GM19043 (cell line): ENCODE data around the gene EIF2AK3.
"Not testable (repeated sequence)": the region's sequence is repeated elsewhere in the genome, so short reads cannot be mapped to it uniquely, and the experiment has no call there.

Experiments
- ATAC-seq: cut with Tn5 transposase; IDR thresholded peaks from one replicate; pipeline ENCODE4 v1.9.1; 2021; ENCODE audit warnings: low read depth; ENCODE audit not compliant: unreplicated experiment

Gene EIF2AK3

DNA sequence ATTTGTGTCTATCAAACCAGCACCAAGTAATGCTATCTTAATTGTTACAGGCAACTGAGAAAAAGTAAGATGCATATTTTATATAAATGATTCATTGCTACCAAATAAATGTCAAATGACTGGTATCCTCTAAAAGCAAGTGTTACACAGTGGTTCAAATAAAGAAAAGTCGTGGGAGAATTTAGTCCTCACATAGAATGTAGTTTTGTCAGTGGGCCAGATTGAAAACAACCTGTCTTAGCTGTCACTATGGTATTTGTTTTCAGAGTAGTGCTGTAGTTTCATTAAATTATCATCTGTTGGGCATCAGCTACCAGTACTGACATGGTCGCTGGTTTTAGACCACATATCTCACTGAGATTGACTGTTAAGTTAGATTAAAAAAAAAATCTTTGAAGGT is 10.2 kb upstream of the EIF2AK3 start:
- no peak for ATAC-seq

DNA sequence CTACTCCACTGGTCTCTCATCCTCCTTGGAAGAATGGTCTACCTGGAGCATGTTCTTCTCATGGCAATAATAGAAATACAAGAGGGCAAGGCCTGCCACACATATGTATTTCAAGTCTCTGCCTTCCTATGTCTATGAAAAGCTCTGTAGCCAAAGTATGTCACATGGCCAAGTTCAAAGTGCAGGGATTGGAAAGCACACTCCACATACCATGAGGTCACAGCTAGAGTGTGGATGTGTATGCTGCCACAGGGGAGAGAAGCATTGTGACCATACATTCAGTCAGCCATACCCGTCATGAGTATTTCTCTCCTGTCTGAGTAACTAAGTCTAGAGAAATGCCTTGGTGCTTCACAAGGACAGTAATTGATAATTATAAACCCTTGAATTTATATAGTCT is 8.8 kb upstream of the EIF2AK3 start:
- ATAC-seq = no peak

DNA sequence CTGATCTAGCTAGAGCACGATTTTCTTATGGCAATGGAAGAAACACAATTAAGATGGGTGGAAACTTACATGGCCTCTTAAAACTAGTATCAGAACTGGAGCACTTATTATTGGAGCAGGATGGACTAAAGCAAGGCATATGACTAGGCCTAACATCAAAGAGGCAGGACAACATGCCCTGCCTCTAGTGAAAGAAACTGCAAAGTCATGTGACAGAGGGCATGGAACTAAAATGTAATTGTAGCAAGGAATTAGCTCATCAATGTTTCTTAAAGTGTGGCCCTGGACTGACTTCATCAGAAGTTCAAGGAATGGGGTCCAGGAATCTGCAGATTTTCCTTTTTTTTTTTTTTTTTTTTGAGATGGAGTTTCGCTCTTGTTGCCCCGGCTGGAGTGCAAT is 5.3 kb upstream of the EIF2AK3 start:
- no peak for ATAC-seq

DNA sequence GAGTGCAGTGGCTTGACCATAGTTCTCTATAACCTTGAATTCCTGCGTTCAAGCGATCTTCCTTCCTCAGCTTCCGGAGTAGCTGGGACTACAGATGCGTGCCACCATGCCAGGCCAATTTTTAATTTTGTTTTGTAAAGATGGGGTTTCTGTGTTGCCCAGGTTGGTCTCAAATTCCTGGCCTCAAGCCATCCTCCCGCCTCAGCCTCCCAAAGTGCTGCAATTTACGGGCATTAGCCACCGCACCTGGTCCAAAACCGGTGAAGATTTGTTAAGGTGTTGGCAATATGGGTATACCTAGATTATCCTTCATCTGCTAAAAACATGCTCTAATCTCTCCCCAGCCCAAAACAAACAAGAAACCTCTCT is 1.3 kb upstream of the EIF2AK3 start:
- ATAC-seq = no peak

DNA sequence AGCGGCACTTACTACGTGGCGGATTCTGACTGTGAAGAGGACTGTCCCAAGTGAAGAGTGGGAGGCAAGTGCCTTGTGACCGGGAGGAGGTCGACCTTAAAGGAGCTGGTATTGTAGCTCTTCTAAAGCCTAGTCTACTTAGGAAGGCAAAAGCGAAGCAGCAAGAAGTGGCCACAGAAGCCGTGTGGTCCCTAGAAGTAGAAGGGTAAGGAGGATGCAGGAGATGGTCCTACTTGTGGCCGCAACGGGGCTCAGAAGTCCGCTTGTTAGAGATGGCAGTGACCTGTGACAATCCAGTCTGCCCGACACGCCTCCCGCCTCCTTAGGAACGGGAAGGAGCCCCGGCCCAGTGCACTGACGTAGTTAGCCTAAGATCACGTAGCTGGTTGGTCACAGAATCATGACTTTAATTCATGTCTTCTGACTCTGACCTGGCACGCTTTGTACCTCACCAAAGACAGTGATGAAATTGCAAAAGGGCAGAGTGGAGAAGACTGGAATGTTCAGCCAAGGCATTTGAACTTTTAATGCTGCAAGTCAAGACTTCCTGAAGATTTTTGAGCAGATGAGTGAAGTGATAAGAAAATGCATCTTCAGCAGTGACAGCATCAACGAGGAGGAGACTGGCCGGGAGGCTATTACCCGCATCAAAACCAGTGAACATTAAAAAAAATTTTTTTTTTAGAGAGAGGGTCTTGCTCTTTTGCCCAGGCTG is 749 bp upstream of the EIF2AK3 start:
- ATAC-seq = peak; percentile 25

DNA sequence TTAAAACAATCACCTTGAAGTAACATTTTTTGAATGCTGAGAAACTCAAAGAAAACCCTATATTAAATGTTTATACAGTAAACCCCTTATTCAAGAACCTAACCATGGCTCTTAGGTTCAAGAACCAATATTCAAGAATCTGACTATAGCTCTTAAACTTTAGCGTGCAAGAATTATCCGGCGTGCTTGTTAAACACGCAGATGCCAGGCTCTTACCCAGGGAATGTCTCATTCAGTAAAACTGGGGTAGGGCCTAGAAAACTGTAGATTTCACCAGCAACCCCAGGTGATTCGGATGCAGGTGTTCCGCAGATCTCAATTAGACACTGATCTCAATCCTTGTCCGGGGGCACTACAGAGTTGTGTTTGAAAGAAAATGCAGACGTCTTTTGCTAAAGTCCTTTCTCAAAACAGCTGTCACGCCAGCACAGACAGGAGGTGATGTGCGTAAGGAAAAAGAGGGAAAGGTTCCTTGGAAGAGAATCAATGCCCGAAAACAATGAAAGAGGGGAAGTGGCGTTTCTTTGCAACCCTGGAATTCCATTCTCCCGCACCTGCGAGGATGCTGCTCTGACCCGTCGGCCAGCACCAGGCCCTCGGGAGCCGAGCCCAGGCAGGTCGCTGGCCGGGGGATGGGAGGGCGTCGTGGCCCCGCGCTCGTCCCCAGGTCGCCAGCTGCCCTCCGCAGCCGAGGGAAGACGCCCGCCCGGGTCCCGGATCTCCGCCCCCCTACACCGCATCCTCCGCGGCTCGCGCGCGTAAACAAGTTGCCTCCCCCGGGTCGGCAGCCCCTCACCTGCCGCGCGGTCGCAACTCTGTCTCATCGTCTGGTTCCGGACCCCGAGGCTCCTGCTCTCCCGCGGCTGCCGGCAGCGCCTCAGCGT is 851 bp downstream of the EIF2AK3 start:
- ATAC-seq = no peak

DNA sequence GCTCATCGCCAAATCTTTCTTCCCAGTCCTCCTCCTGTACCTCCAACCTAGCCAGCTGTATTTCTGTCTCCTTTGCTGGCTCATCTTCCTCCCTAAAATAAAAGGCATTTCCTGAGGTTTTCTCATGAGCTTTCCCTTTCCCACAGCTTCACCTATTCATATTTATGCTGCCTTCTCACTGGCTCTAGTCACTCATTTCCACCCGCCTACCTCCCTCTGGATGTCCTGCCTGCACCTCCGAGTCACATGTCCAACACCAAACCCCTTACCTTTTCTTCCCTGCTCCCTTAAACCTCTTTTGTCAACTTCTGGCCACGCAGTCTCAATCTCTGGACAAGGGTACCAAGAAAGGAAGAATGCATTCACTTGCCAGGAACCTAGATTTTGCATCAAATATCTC is 2.8 kb downstream of the EIF2AK3 start:
- no peak for ATAC-seq

DNA sequence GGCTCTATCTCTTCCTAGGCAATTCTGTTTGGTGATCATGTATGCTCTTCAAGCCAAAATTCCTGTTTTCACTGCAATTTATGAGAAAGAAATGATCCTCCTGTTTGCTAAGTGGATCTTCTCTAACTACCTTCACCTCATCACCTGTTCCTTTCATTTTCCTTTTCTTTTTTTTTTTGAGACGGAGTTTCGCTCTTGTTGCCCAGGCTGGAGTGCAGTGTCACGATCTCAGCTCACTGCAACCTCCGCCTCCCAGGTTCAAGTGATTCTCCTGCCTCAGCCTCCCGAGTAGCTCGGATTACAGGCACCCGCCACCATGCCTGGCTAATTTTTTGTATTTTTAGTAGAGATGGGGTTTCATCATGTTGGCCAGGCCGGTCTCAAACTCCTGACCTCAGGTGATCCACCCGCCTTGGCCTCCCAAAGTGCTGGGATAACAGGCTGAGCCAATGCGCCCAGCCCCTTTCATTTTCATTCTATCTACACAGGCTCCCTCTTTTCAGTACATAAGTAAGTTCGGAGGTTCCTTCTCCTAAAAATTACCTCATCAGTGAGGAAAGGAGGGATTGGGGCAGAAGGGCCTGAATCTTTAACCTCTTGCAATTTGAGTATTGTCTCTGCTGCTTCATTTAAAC is 3.3 kb downstream of the EIF2AK3 start:
- ATAC-seq = not testable (repeated sequence)

DNA sequence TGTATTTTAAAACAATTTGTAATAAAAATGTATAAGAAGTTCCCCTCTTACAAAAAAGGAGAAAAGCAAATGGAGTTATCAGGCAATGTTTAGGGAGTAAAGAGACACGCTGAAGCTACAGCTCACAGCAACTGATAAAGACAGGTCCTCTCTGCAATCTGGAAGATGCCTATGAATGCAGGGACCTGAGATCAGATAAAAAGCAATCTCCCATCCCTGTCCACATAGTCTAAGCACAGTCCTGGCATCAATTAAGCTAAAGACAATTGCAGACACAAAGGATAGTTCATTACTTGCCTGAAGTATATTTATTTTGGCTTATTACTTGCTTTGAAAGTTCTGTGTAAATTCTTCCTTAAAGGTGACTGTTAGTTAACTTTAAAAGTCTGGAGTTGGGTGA is 5.0 kb downstream of the EIF2AK3 start:
- no peak for ATAC-seq

DNA sequence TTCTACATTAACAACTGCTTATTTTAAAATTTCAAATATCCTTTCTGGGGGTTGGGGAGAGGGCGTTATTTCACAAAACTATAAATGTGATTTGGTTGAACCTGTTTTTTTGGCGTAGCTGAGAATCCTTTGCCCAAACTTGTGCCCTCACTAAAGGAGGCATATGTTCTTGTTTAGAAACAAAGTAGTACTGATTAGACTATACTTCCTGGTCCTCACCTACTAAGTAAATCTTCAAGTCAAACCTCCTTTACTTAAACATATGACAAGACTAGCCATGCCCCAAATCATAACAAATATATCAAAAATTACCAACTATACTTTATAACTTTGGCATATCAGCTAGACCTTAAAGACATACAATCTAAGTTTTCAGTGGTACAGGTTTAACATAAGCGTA is 5.8 kb downstream of the EIF2AK3 start:
- no peak for ATAC-seq

DNA sequence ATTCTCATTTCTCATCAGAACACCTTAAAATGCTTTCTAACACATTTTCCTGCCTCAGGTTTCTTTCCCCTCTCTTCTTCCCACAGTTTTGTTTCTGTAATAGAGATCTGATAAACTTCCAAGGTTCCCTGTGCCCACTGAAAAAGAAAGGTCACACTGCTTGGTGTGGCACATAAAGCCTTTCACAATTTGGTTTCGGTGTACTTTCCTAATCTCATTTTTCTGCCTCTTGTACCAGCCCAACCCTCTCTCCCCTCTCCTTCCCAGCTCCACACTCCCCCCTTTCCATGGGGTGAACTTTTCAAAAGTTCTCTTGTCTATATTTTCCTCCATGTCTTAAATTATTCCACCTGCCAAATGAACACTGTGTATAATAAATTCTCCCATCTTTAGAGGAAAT is 7.2 kb downstream of the EIF2AK3 start:
- no peak for ATAC-seq

DNA sequence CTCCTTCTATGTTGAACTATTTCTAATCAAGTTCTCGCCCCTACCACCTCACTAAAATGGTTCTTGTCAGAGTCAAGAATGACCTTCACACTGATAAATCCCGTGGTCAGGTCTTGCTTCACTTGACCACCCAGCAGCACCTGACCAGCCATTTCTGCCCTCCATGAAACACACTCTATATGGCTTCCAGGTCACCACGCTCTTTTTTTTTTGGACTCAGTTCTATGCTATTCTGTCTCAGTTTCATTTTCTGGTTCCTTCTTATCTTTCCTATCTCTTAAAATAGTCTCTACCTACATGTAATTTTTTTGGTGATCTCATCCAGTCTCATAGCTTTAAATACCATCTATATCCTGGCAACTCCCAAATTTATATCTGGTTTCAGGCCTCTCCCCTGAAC is 11.4 kb downstream of the EIF2AK3 start:
- peak; percentile 47 for ATAC-seq

DNA sequence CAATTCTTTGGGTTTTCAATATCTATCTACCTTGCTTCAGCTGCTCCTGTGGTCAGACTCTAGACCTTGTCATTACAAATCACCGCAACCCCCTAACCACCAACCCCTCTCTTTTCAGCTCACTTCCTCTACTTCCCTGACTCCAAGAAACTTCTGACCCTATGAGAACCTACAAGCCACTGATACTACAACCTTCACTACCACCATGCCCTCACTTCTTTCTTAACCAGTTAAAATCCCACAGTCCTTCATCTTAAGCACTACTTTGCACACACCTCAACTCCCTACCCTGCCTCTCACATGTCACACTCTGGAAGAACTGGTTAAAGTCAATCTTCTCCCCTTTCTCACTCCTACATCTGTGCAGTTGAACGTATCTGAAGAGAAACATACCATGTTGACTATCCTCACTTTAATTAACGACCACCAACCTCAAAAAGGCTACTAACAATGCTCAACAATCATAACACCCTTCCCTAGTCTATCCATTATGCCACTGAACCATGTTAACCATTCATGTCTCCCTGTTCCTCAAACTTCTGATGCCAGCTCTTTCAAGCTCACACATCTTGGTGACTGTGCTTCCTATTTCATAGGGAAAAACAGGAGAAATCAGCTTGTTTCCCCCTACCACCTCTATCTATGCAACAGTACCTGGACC is 12.6 kb downstream of the EIF2AK3 start:
- peak; percentile 83 for ATAC-seq

DNA sequence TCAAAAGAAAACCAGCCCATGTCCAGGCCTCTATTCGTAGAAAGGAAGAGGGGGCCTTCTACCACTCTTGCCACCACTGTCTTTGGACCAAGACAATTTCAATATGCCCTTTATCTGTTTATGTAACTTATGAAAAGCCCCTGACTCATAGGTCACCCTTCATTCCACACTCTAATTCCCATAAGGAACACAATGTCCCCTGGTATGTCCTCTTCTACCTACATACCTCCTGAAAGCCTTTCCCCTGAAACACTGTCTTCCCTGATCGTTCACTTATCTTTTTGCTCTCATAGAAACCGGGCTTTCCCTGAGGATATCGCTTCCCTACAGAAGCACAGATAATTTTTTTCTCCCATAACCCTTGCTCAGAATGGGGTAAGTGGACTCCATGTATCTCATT is 13.3 kb downstream of the EIF2AK3 start:
- no peak for ATAC-seq

DNA sequence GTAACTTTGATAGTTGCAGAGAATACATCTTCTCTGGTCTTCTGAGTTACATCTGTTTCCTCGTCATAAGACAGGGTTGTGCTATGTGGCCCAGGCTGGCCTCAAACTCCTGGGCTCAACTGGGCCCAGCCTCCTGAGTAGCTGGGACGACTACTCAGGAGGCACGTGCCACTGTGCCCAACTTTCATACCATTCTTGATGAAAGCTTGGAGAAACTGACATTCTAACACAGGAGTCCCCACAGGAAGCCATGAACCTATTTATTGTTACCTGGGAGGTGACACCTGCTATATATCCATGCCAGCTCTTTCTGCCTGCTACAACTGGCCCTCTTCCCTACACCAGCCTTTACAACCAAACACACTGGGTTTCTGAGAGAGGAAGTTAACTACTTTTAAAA is 19.1 kb downstream of the EIF2AK3 start:
- peak; percentile 28 for ATAC-seq

DNA sequence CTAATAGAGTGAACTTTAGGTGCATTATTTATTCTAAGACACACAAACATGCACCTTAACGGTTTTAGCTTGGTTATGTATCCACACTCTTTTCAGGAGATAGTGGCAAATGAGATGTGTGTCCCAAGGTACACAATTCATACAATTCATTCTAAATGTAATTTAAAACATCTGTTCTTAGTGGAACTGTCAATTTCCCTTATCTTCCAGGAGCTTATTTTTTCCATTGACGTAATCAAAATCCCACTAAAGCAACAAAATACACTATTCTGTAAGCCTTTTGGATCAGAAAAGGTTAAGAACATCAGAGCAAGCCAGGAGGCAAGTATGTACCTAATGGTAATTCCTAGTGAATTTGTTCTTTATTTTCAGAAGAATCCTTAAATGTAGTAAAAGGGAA is 19.8 kb downstream of the EIF2AK3 start:
- ATAC-seq = no peak

DNA sequence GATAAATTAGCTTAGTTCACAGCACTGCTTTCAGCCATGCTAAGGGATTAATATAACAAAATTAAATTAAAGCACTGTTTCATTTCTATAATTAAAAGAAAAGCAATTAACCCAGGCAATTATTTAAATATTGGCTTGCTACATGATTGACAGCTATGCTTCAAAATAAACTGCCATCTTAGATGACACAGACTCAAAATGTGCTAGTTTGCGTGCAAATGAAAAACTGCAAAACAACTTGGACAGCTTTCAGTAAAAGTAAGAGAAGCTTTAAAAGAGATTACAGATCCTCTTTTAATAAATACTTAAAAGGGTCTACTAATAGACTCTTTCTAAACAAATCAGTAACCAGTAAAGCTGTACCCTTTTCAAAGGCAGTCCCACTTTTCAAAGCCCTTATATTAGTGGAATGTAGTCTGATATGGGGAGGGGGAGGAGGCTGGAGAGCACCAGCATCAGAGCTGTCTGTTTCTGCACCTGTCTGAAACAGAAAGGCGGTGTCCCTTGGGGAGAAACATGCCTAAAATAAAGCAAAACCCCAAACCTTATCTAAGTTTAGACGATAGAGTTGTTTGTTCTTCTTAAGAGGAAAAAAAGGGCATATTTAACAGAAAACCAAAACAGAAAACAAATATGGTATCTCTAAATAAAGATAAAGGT is 20.8 kb downstream of the EIF2AK3 start:
- ATAC-seq = peak; percentile 90

DNA sequence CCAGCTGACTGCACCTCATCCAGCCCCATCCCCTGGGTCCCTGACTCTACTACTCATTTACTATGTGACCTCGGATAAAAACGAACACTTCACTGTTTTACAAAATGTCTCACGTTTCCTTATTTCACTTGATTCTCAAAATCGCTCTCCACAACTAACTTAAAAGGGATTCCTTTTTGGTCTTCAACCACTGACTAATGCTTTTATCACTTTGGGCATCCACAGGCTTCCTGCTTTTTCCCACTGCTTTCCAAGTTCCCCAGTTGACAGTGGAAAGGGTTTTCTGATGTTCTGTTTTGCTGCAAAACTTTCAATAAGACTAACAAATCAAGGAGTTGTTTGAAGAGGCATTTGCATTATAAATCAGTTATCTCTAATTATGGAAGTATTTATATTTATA is 24.1 kb downstream of the EIF2AK3 start:
- no peak for ATAC-seq

DNA sequence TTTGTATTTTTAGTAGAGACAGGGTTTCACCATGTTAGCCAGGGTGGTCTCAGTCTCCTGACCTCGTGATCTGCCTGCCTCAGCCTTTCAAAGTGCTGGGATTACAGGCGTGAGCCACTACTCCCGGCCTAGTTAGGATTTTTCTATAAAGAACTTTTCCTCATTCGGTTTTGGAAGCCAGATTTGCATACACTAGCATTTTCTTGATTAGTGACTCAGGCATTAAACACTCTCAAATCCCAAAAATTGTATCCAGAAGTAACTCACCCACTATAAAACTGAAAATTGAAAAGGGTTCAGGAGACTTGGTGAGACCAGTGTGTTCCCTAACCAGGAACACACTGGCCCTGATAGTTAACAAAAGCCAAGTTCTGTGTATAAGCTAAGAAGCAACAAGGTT is 25.2 kb downstream of the EIF2AK3 start:
- ATAC-seq = no peak

DNA sequence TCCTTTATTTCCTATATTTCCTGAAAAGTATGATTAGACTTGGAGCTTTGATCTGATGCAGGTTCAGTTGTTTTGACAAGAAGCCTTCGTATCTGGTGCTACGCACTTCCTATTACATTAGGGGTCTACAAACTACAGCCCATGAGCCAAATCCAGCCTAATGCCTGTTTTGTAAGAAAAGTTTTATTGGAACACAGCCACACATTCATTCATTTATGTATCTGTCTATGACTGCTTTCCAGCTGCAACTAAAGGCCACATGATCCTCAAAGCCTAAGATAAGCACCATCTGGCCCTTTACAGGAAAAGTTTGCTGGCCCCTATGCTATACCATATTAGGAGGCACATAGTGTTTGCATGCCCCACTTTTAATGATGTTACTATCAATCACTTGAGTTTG is 26.0 kb downstream of the EIF2AK3 start:
- ATAC-seq = no peak

DNA sequence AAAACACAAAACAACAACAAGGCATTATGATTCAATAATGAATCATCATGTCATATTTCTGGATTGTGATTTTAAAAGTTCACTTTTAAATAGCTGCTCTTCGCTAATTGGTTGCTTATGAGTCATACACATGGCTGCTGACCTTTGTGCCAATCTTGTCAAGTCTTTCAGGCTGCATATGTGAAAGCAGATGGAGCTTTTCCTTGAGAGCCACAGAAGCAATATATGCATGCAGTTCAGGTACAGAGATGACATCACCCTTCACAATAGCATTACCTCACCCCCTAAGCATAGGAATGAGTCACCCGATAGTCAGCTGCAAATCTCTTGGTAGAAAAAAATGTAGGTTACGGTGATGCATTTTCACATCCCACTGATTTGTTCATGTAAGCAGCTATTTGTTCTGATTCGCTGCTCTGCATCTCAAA is 27.2 kb downstream of the EIF2AK3 start:
- peak; percentile 99 for ATAC-seq
